H1 (cell line): Measurements from ENCODE around the gene SEMA3C. TPM values are rescaled to one million over a fixed set of nuclear protein-coding genes. Genes with fewer than 3 reads are reported as not detected.

Source experiments
- CTCF ChIA-PET: fragments of 300-600 bp; sonication (Branson Sonifier 250); formaldehyde crosslinking; loops from one replicate; lab custom pipeline; 2021; ENCODE audit not compliant: partially characterized antibody; lab: Charles Lee
- POLR2A ChIA-PET: fragments of 300-600 bp; sonication (Branson Sonifier 250); formaldehyde crosslinking; loops from one replicate; lab custom pipeline; 2021; ENCODE audit warnings: inconsistent platforms; ENCODE audit not compliant: partially characterized antibody; lab: Charles Lee
- DNase-seq, 2 experiments: peaks; one replicate each; pipeline versions ENCODE4 v3.0.0 to v3.0.0-alpha.2; 2010 to 2022; ENCODE audit warnings: low spot score in 2 of 2, low read depth in 1 of 2, mixed read lengths in 1 of 2
- FAIRE-seq: peaks from 2 replicates; lab custom pipeline; 2011; peaks lifted over from hg19 to GRCh38; lab: Jason Lieb, UNC
- H2AFZ ChIP-seq: 2 replicates; pipeline ENCODE4 v1.8.1; 2012; ENCODE audit warnings: low read length, inconsistent platforms
- H2AK5ac ChIP-seq: 2 replicates; pipeline ENCODE4 v1.6.1; 2013; ENCODE audit warnings: low read depth, low read length
- H2BK120ac ChIP-seq: replicated peaks from 2 replicates; pipeline ENCODE3; 2013; ENCODE audit warnings: low read depth, low read length, inconsistent platforms
- H2BK12ac ChIP-seq: 2 replicates; pipeline ENCODE4 v1.6.1; 2013; ENCODE audit warnings: low read depth, low read length
- H2BK15ac ChIP-seq: 2 replicates; pipeline ENCODE4 v1.6.1; 2013; ENCODE audit warnings: low read length
- H2BK20ac ChIP-seq: 2 replicates; pipeline ENCODE4 v1.6.1; 2013; ENCODE audit warnings: low read length
- H2BK5ac ChIP-seq: 2 replicates; pipeline ENCODE4 v1.6.1; 2013; ENCODE audit warnings: low read depth, low read length
- H3K14ac ChIP-seq: 2 replicates; pipeline ENCODE4 v1.6.1; 2013; ENCODE audit warnings: inconsistent platforms; ENCODE audit not compliant: insufficient read length
- H3K18ac ChIP-seq: 2 replicates; pipeline ENCODE4 v1.6.1; 2013; ENCODE audit warnings: low read length; ENCODE audit errors: extremely low read depth
- H3K23ac ChIP-seq: 2 replicates; pipeline ENCODE4 v1.6.1; 2013; ENCODE audit warnings: inconsistent platforms; ENCODE audit not compliant: insufficient read length
- H3K23me2 ChIP-seq: 2 replicates; pipeline ENCODE4 v1.6.1; 2013; ENCODE audit warnings: low read depth, low read length
- H3K27ac ChIP-seq: 2 replicates; pipeline ENCODE4 v1.6.1; 2011; ENCODE audit warnings: low read depth, low read length, inconsistent platforms
- H3K27me3 ChIP-seq, 4 experiments: replicated peaks in 1 of 4; 1 replicate in 1 of 4; 2 replicates in 3 of 4; pipeline versions ENCODE4 v1.6.1 to v1.8.1; 2011 to 2013; ENCODE audit warnings: low read length in 3 of 4, mild to moderate bottlenecking in 3 of 4, inconsistent platforms in 2 of 4, mixed read lengths in 2 of 4, moderate library complexity in 1 of 4; ENCODE audit not compliant: control insufficient read depth in 3 of 4, insufficient read depth in 3 of 4; ENCODE audit errors: extremely low read depth in 1 of 4
- H3K36me3 ChIP-seq, 4 experiments: 2 replicates each; pipeline versions ENCODE4 v1.6.1 to v1.8.1; 2011 to 2013; ENCODE audit warnings: mild to moderate bottlenecking in 4 of 4, low read length in 3 of 4, moderate library complexity in 2 of 4, control low read depth in 1 of 4, inconsistent platforms in 1 of 4; ENCODE audit not compliant: insufficient read depth in 4 of 4, control insufficient read depth in 2 of 4
- H3K4ac ChIP-seq: replicated peaks from 2 replicates; pipeline ENCODE3; 2013; ENCODE audit warnings: low read length, low read depth, mixed read lengths, inconsistent platforms; ENCODE audit not compliant: insufficient read length
- H3K4me1 ChIP-seq, 4 experiments: replicated peaks in 1 of 4; 1 replicate in 1 of 4; 2 replicates in 3 of 4; pipeline versions ENCODE4 v1.6.1 to v1.8.1; 2011 to 2013; ENCODE audit warnings: low read length in 3 of 4, inconsistent platforms in 2 of 4, mixed read lengths in 1 of 4; ENCODE audit not compliant: insufficient read depth in 4 of 4, control insufficient read depth in 3 of 4
- H3K4me2 ChIP-seq, 2 experiments: 2 replicates each; pipeline versions ENCODE4 v1.6.1 to v1.8.1; 2011 to 2013; ENCODE audit warnings: low read depth in 2 of 2, low read length in 2 of 2, control low read depth in 1 of 2, inconsistent platforms in 1 of 2, mild to moderate bottlenecking in 1 of 2; ENCODE audit not compliant: insufficient read depth in 1 of 2
- H3K4me3 ChIP-seq, 4 experiments: fragments of 200-600, 300-600 bp in 1 of 4; sonication (generic), shearing (Covaris generic), sonication (Bioruptor Twin) in 1 of 4; 2 replicates each; pipeline versions ENCODE4 v1.5.1 to v1.8.1; 2011 to 2016; ENCODE audit warnings: low read length in 4 of 4, low read depth in 3 of 4, control low read depth in 2 of 4, inconsistent platforms in 2 of 4, mild to moderate bottlenecking in 2 of 4, mixed read lengths in 1 of 4, moderate library complexity in 1 of 4; ENCODE audit not compliant: insufficient read depth in 2 of 4; ENCODE audit errors: extremely low read depth in 1 of 4
- H3K56ac ChIP-seq: replicated peaks from 2 replicates; pipeline ENCODE3; 2013; ENCODE audit warnings: low read depth, mild to moderate bottlenecking, mixed read lengths, low read length, inconsistent platforms; ENCODE audit not compliant: insufficient read length
- H3K79me1 ChIP-seq: 2 replicates; pipeline ENCODE4 v1.6.1; 2013; ENCODE audit warnings: low read depth, low read length, control low read depth
- H3K79me2 ChIP-seq, 2 experiments: 2 replicates each; pipeline versions ENCODE4 v1.6.1 to v1.8.1; 2012 to 2013; ENCODE audit warnings: low read length in 2 of 2, mild to moderate bottlenecking in 2 of 2, inconsistent platforms in 1 of 2; ENCODE audit not compliant: insufficient read depth in 2 of 2, control insufficient read depth in 1 of 2
- H3K9ac ChIP-seq, 4 experiments: replicated peaks in 1 of 4; 1 replicate in 1 of 4; 2 replicates in 3 of 4; pipeline versions ENCODE4 v1.6.1 to v1.8.1; 2011 to 2013; ENCODE audit warnings: low read depth in 3 of 4, low read length in 3 of 4, control low read depth in 2 of 4, mild to moderate bottlenecking in 2 of 4, moderate library complexity in 2 of 4, inconsistent platforms in 1 of 4; ENCODE audit errors: extremely low read depth in 1 of 4
- H3K9me3 ChIP-seq, 2 experiments: 2 replicates each; pipeline versions ENCODE4 v1.6.1 to v1.8.1; 2012 to 2013; ENCODE audit warnings: mild to moderate bottlenecking in 2 of 2, moderate library complexity in 2 of 2, control low read depth in 1 of 2, inconsistent platforms in 1 of 2, low read depth in 1 of 2, low read length in 1 of 2, mixed read lengths in 1 of 2; ENCODE audit not compliant: insufficient read depth in 2 of 2
- H4K20me1 ChIP-seq, 2 experiments: replicated peaks in 1 of 2; 2 replicates each; pipeline versions ENCODE3 to v1.8.1; 2011 to 2013; ENCODE audit warnings: inconsistent platforms in 2 of 2, low read length in 2 of 2, mild to moderate bottlenecking in 1 of 2; ENCODE audit not compliant: insufficient read depth in 2 of 2, control insufficient read depth in 1 of 2
- H4K5ac ChIP-seq: 2 replicates; pipeline ENCODE4 v1.6.1; 2013; ENCODE audit warnings: low read length, low read depth, mixed read lengths, inconsistent platforms; ENCODE audit not compliant: insufficient read length
- H4K8ac ChIP-seq: 2 replicates; pipeline ENCODE4 v1.8.0; 2013; ENCODE audit warnings: mild to moderate bottlenecking, moderate library complexity, low read length, inconsistent platforms; ENCODE audit not compliant: insufficient read depth; ENCODE audit errors: extremely low read depth
- H4K91ac ChIP-seq: replicated peaks from 2 replicates; pipeline ENCODE3; 2013; ENCODE audit warnings: low read length, mixed read lengths, inconsistent platforms; ENCODE audit not compliant: insufficient read length
- ASH2L ChIP-seq: fragments of 200-600, 300-600 bp; sonication (generic); IDR thresholded peaks from one replicate; pipeline ENCODE4 v1.7.1; 2017; ENCODE audit warnings: low read length
- CHD1 ChIP-seq: IDR thresholded peaks from 2 replicates; pipeline ENCODE4 v1.6.1; 2012; ENCODE audit warnings: low read depth, low read length, improper control_type of control experiment
- CREB1 ChIP-seq: IDR thresholded peaks from 2 replicates; pipeline ENCODE4 v1.6.1; 2012; ENCODE audit warnings: inconsistent platforms
- CTCF ChIP-seq, 3 experiments: IDR thresholded peaks; 1 replicate in 2 of 3; 2 replicates in 1 of 3; pipeline versions ENCODE4 v1.5.1 to v1.6.1; 2011; ENCODE audit warnings: low read length in 3 of 3, mild to moderate bottlenecking in 3 of 3, inconsistent platforms in 2 of 3, low read depth in 1 of 3, moderate library complexity in 1 of 3; ENCODE audit not compliant: insufficient read depth in 1 of 3; ENCODE audit errors: control extremely low read depth in 1 of 3
- EGR1 ChIP-seq: IDR thresholded peaks from 2 replicates; pipeline ENCODE4 v1.6.1; 2011; ENCODE audit warnings: low read depth, low read length, borderline replicate concordance
- POU5F1 ChIP-seq: IDR thresholded peaks from 2 replicates; pipeline ENCODE4 v1.6.1; 2011; ENCODE audit warnings: low read depth, mild to moderate bottlenecking, low read length, moderate library complexity
- SIX5 ChIP-seq: IDR thresholded peaks from 2 replicates; pipeline ENCODE4 v1.6.1; 2011; ENCODE audit warnings: mild to moderate bottlenecking, low read depth, low read length
- SP2 ChIP-seq: IDR thresholded peaks from 2 replicates; pipeline ENCODE4 v1.6.1; 2012; ENCODE audit warnings: mild to moderate bottlenecking, low read length, inconsistent platforms
- TAF1 ChIP-seq: IDR thresholded peaks from 2 replicates; pipeline ENCODE4 v1.6.1; 2011; ENCODE audit warnings: mild to moderate bottlenecking, low read depth, low read length
- TEAD4 ChIP-seq: IDR thresholded peaks from 2 replicates; pipeline ENCODE4 v1.6.1; 2012; ENCODE audit warnings: low read depth, low read length, inconsistent platforms, mixed read lengths
- USF2 ChIP-seq: IDR thresholded peaks from 2 replicates; pipeline ENCODE4 v1.6.1; 2011; ENCODE audit warnings: low read length, improper control_type of control experiment
- WGBS, 2 experiments: shearing (Covaris generic) in 1 of 2; methylation state at CpG; one replicate each; pipeline versions ENCODE4 v1.1.6 to v1.1.7; 2013 to 2015; ENCODE audit warnings: low lambda C conversion rate in 2 of 2, mixed read lengths in 2 of 2, inconsistent platforms in 1 of 2, low coverage in 1 of 2, missing lambda C conversion rate in 1 of 2; ENCODE audit not compliant: insufficient replicate concordance in 2 of 2, insufficient coverage in 1 of 2, insufficient read length in 1 of 2; ENCODE audit errors: extremely low coverage in 1 of 2, missing lambda C conversion rate in 1 of 2; 5-methylcytosine and 5-hydroxymethylcytosine counted together
- polyA plus RNA-seq, 7 experiments: library from polyadenylated mRNA; depleted of rRNA in 3 of 7; stranded (reverse) in 5 of 7; unstranded in 2 of 7; fragments of >200 nt in 5 of 7; fragments of 200-250 nt in 2 of 7; gene quantifications; 1 replicate in 5 of 7; 2 replicates in 1 of 7; 4 replicates in 1 of 7; pipeline versions ENCODE4 v1.2.1 to v1.2.3, GENCODE V29; 2011 to 2013; ENCODE audit warnings: missing spikeins in 2 of 7, mixed read lengths in 2 of 7
- total RNA-seq: library from RNA; stranded (reverse); fragmentation: NEBNext Ultra II Directional; extraction: Animal tissue kit (Norgen Biotek cat#: 25700); gene quantifications from 2 replicates; pipeline ENCODE4 v1.2.1, GENCODE V29; 2021

Gene SEMA3C
- total and polyA plus RNA-seq, 2 of the 8 experiments (the other 6 are each of a cell fraction or from before 2014, with no cell fraction given) = 0.15 to 1.4 TPM

DNA sequence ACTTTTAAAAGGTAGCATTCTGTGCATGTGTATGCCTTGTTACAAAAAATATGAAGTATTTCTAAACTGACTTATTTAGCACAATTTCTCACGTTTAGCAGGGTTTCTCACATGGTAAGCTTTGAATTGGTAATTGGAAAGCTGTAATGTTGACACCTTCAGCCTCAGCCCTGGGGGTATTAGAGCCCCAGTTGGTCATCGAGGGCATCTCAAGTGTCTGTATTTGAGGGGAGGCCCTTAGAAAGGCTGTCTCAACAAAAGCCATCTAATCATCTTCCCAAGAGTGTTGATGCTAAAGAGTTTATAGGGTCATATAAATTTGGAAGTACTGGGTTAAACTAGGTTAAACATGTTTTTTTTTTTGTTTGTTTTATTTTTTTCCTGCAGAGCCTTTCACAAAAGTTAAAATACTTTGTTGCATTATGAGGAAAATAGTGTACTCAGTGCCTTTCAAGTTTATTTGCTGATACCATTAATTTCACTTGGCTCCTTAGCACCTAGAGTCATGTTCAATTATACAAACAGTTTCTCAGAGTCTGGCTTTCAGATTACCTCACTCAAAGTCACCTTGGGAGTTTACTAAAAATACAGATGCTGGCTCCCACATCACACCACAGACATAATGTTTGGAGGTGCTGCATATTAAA is 146.4 kb downstream of the SEMA3C start:
- Histone ChIP-seq H3K56ac (no peak overlapping the region), H3K36me3 (no peaks in the 10 kb centered on the region), H3K27me3 (no peaks in the 10 kb centered on the region), H3K9ac (no peak overlapping the region), H3K79me2 (no peaks in the 10 kb centered on the region), H2BK12ac (no peak overlapping the region), H4K8ac (no peak overlapping the region), H4K91ac (no peak overlapping the region), H4K20me1 (no peaks in the 10 kb centered on the region), H3K4me1 (peaks cover 0 to 3% (median 0%) of the 10 kb centered on the region in 4 experiments; a peak in 1 of 7 replicates), H2BK15ac (no peak overlapping the region), H3K79me1 (no peaks in the 10 kb centered on the region), H3K14ac (no peak overlapping the region), H4K5ac (no peak overlapping the region), H3K23ac (no peak overlapping the region), H3K27ac (no peak overlapping the region), H2BK5ac (no peak overlapping the region), H3K4ac (no peak overlapping the region), H3K4me2 (no peak overlapping the region), H3K18ac (no peak overlapping the region), H3K9me3 (no peaks in the 10 kb centered on the region), H3K23me2 (no peaks in the 10 kb centered on the region), H2BK20ac (no peak overlapping the region), H2BK120ac (no peak overlapping the region), H3K4me3 (no peak overlapping the region), H2AFZ (no peak overlapping the region), H2AK5ac (no peak overlapping the region)
- FAIRE-seq (no peak), DNase-seq (no peak)
- 65% methylated on average over 2 of the region's 2 CpGs; no CpG with 5 or more reads in 1 of the 2 experiments for WGBS, 2 experiments
- POLR2A ChIA-PET = no interaction called here
- CTCF ChIA-PET = no interaction called here
- no peak for TF ChIP-seq USF2
- no peak for TF ChIP-seq TEAD4
- no peak for TF ChIP-seq TAF1
- TF ChIP-seq CTCF (IDR thresholded peaks at IDR 0.05; ENCODE audit: control extremely low read depth in 1 of 3, insufficient read depth in 1 of 3, low read depth in 1 of 3, low read length in 3 of 3) = no peak
- no peak for TF ChIP-seq SIX5
- no peak for TF ChIP-seq EGR1
- no peak for TF ChIP-seq POU5F1
- TF ChIP-seq SP2 = no peak
- no peak for TF ChIP-seq ASH2L
- no peak for TF ChIP-seq CHD1
- TF ChIP-seq CREB1 = no peak
